Esophagus squamous epithelium (tissue), 5 donors: Measurements from ENCODE around the gene CACNG3. TPM values are rescaled to one million over a fixed set of nuclear protein-coding genes. Genes with fewer than 3 reads are reported as not detected.

ENCODE experiments used
- DNase-seq: peaks from one replicate; lab custom pipeline; 2025; lab: John Stamatoyannopoulos, UW
- H3K27ac ChIP-seq, 4 donors: fragments of 200-600 bp; sonication (generic); one replicate each; pipeline ENCODE4 v1.5.1; 2016 to 2019; ENCODE audit warnings: mild to moderate bottlenecking in 1 of 4
- H3K27me3 ChIP-seq, 4 donors: fragments of 200-600 bp; sonication (generic); 1 replicate in 3 of 4; 2 replicates in 1 of 4; pipeline versions ENCODE4 v1.5.1 to v1.6.0; 2017 to 2021; ENCODE audit warnings: antibody characterized with exemption in 1 of 4
- H3K36me3 ChIP-seq, 3 donors: fragments of 200-600 bp; sonication (generic); one replicate each; pipeline ENCODE4 v1.5.1; 2016 to 2019
- H3K4me1 ChIP-seq, 3 donors: fragments of 200-600 bp; sonication (generic); one replicate each; pipeline ENCODE4 v1.5.1; 2017 to 2019
- H3K4me3 ChIP-seq, 4 donors: fragments of 200-600 bp; sonication (generic); 1 replicate in 3 of 4; 2 replicates in 1 of 4; pipeline ENCODE4 v1.5.1; 2016 to 2019; ENCODE audit warnings: mild to moderate bottlenecking in 2 of 4, moderate library complexity in 1 of 4
- H3K9me3 ChIP-seq, 3 donors: fragments of 200-600 bp; sonication (generic); one replicate each; pipeline ENCODE4 v1.5.1; 2016 to 2019
- POLR2A ChIP-seq, 4 donors: fragments of 450-650 bp; IDR thresholded peaks; one replicate each; pipeline ENCODE4 v1.6.1; 2017; ENCODE audit warnings: antibody characterized with exemption in 4 of 4, mild to moderate bottlenecking in 4 of 4, moderate library complexity in 3 of 4
- WGBS, 2 donors: methylation state at CpG; one replicate each; pipeline ENCODE4 v1.1.5; 2018; 5-methylcytosine and 5-hydroxymethylcytosine counted together
- intact Hi-C: fragments of 100-400 bp; cut with DNase I; formaldehyde crosslinking; loops from one replicate; pipeline ENCODE4 v1.15.0; 2022
- total RNA-seq, 4 donors: library from RNA; depleted of rRNA; stranded (reverse); fragments of >200 nt; gene quantifications; one replicate each; pipeline ENCODE4 v1.1.0, GENCODE V29; 2016
- TF ChIP-seq, protein P1 (sequence below), 6 experiments: fragments of 450-650 bp in 4 of 6; fragments of 200-600 bp in 2 of 6; sonication (generic) in 2 of 6; IDR thresholded peaks; one replicate each; pipeline ENCODE4 v1.5.1; 2016 to 2019; ENCODE audit warnings: antibody characterized with exemption in 6 of 6, mild to moderate bottlenecking in 4 of 6, moderate library complexity in 4 of 6
- donor health status: DM: yes; HTN: yes; CAD: no.

Gene CACNG3
- total RNA-seq, 4 donors from 2014 or later, result not detected

DNA sequence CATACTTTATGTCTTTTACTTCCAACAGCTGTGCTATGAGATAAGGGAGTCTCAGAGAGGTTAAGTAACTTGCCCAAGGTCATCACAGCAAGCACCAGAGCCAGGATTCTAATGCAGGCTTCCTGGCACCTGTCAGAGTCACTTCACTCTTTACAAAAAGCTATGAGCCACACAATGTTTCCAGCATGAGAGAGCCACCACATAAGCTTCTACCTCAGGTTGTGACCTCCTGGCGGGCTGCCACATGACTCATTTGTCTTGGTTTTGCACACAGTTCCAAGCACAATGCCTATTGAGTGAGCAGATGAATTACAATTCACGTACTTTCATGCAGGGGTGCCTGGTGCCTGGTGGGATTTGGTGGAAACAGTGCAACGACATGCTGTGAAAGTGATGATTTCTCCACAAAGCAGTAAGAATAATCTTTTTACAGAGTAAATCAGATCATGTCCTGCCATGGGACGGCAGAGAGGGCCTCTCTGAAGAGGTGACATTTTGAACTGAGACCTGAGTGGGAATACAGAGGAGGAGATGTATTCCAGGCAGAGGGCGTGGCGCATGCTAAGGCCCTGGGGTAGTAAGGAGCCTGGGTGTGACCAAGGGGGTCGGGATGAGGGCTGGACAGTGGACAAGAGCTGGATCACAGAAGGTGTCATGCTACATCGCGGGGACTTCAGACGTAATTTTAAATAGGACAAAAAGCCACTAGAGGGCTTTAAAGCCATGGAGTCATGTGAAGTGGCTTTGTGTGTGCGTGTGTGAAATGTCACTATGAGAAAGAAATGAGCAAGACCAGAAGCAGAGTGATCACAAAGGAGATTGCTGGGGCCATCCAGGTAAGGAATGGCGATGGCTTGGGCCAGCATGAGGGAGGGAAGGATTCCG, 53.4 kb downstream of the CACNG3 start:
- H3K36me3 ChIP-seq, result no peaks in the 10 kb centered on the region
- TF ChIP-seq, protein P1, sequence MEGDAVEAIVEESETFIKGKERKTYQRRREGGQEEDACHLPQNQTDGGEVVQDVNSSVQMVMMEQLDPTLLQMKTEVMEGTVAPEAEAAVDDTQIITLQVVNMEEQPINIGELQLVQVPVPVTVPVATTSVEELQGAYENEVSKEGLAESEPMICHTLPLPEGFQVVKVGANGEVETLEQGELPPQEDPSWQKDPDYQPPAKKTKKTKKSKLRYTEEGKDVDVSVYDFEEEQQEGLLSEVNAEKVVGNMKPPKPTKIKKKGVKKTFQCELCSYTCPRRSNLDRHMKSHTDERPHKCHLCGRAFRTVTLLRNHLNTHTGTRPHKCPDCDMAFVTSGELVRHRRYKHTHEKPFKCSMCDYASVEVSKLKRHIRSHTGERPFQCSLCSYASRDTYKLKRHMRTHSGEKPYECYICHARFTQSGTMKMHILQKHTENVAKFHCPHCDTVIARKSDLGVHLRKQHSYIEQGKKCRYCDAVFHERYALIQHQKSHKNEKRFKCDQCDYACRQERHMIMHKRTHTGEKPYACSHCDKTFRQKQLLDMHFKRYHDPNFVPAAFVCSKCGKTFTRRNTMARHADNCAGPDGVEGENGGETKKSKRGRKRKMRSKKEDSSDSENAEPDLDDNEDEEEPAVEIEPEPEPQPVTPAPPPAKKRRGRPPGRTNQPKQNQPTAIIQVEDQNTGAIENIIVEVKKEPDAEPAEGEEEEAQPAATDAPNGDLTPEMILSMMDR (IDR thresholded peaks at IDR 0.05), result no peak
- TF ChIP-seq POLR2A (IDR thresholded peaks at IDR 0.05), result no peak
- intact Hi-C loops, result no loop called here
- DNase-seq, result no peak
- 64 to 67% methylated on average over 12 to 13 of the region's 13 CpGs for WGBS, 2 donors
- no peaks in the 10 kb centered on the region for H3K27me3 ChIP-seq
- no peak overlapping the region for H3K4me3 ChIP-seq
- H3K9me3 ChIP-seq, result no peaks in the 10 kb centered on the region
- no peak overlapping the region for H3K27ac ChIP-seq
- peaks cover 0 to 24% (median 0%) of the 10 kb centered on the region in 3 donors for H3K4me1 ChIP-seq

DNA sequence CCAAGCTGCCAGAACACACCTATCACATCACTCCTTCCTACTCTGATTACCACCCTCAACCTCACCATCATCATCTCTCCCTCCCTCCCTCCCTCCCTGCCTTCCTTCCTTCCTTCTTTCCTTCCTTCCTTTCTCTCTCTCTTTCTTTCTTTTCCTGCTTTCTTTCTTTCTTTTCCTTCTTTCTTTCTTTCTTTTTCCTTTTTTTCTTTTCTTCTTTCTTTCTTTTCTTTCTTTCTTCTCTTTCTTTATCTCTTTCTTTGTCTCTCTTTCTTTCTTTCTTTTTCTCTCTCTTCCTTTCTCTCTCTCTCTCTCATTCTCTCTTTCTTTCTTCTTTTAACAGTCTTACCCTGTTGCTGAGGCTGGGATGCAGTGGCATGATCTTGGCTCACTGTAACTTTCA, 59.2 kb downstream of the CACNG3 start:
- intact Hi-C loops, result no loop called here
- DNase-seq, result no peak
- Histone ChIP-seq H3K4me1 (no peaks in the 10 kb centered on the region), H3K4me3 (no peak overlapping the region), H3K9me3 (no peaks in the 10 kb centered on the region), H3K36me3 (no peaks in the 10 kb centered on the region), H3K27ac (no peak overlapping the region), H3K27me3 (peaks cover 0 to 18% (median 0%) of the 10 kb centered on the region in 4 donors)
- no peak for TF ChIP-seq POLR2A (IDR thresholded peaks at IDR 0.05)
- TF ChIP-seq, protein P1 (IDR thresholded peaks at IDR 0.05), result no peak

DNA sequence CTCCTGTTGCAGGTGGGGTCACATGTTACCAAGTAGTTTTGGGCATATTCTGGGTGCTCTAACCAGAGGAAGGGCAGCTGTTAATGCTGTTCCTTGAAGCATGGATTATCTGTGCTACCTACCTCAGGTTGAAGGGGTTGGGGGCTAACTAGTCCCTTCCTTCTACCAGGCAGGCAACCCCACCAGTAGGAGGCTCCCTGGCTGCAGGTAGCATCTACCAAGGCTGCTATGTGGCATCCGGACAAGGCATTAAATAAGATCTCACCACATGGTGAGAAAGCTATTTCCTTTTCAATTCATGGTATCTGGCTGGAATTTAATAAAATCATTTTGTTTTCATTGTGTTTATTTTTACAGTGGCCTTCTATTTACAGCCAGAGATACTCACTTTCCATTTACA, 62.5 kb downstream of the CACNG3 start:
- intact Hi-C loops, result no loop called here

DNA sequence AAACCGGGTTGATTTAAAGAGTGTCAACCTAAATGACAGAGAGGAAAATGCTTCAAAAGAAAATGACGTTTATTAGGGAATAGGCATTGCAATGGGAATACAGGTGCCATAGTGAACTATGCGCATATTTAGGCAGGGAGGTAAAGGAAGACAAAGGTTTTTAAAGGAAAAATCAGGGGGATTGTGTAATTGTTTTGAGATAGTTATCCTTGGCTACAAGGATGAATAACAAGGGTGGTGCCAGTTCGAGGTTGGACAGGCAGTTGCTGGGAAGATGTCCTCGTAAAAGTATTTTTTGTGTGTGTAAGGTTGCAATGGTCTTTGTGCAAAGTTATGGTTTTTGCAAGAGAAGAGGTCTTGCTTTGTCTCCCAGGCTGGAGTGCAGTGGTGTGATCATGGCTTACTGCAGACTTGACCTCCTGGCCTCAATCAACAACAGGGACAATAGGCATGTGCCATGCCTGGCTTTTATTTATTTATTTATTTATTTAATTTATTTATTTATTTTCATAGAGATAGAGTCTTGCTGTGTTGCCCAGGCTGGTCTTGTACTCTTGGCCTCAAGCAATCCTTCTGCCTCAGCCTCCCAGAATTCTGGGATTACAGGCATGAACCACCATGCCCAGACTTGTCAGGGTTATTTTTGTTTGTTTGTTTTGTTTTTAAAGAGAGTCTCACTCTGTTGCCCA, 63.1 kb downstream of the CACNG3 start:
- intact Hi-C loops, result no loop called here
- DNase-seq, result no peak
- TF ChIP-seq POLR2A (IDR thresholded peaks at IDR 0.05), result no peak
- TF ChIP-seq, protein P1 (IDR thresholded peaks at IDR 0.05), result no peak
- peaks cover 0 to 34% (median 0%) of the 10 kb centered on the region in 4 donors for H3K27me3 ChIP-seq
- no peak overlapping the region for H3K4me3 ChIP-seq
- H3K36me3 ChIP-seq, result no peaks in the 10 kb centered on the region
- H3K27ac ChIP-seq, result no peak overlapping the region
- no peaks in the 10 kb centered on the region for H3K4me1 ChIP-seq
- H3K9me3 ChIP-seq, result no peaks in the 10 kb centered on the region
- WGBS, 2 donors, result 60% methylated on average over 5 of the region's 5 CpGs

More for the DNA sequence above, 62.5 kb downstream of the CACNG3 start:
- DNase-seq, result no peak
- Histone ChIP-seq H3K36me3 (no peaks in the 10 kb centered on the region), H3K27me3 (peaks cover 0 to 34% (median 0%) of the 10 kb centered on the region in 4 donors), H3K27ac (no peak overlapping the region), H3K9me3 (no peaks in the 10 kb centered on the region), H3K4me3 (no peak overlapping the region), H3K4me1 (no peaks in the 10 kb centered on the region)
- TF ChIP-seq POLR2A (IDR thresholded peaks at IDR 0.05), result no peak
- TF ChIP-seq, protein P1 (IDR thresholded peaks at IDR 0.05), result no peak
- WGBS, 2 donors, result 35 to 38% methylated on average over 1 of the region's 1 CpG

DNA sequence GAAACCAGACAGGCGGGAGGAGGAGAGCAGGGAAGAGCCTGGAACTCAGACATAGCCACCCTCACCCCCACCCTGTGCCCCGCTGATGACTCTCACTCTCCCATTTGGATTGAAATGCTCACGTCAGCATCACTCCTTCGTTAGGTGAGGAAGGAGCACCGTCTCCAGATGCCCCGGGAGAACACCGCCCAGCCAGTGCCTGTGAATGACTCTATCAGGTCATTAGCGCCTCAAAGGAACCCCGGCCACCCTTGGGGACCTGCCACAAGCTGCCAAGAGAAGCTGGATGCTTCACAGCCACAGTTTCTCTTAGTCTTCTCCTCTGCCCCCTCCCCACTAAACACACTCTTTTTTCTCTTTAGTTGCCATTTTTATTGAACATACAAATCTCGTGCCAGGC, 66.0 kb downstream of the CACNG3 start:
- no peaks in the 10 kb centered on the region for H3K9me3 ChIP-seq
- H3K27me3 ChIP-seq, result peaks cover 0 to 23% (median 0%) of the 10 kb centered on the region in 4 donors
- no peaks in the 10 kb centered on the region for H3K4me1 ChIP-seq
- TF ChIP-seq POLR2A (IDR thresholded peaks at IDR 0.05), result no peak
- TF ChIP-seq, protein P1 (IDR thresholded peaks at IDR 0.05), result no peak
- no peak for DNase-seq
- no peak overlapping the region for H3K4me3 ChIP-seq
- H3K27ac ChIP-seq, result no peak overlapping the region
- no peaks in the 10 kb centered on the region for H3K36me3 ChIP-seq
- WGBS, 2 donors, result 27 to 37% methylated on average over 9 to 10 of the region's 10 CpGs
- intact Hi-C loops, result no loop called here
